Upper lobe of right lung (tissue), 1 donor: ENCODE results near the gene SLC35F6. TPM values are rescaled to one million over a fixed set of nuclear protein-coding genes. Genes with fewer than 3 reads are reported as not detected.

Source experiments
- ATAC-seq: fragments of 200-7000 bp; cut with Tn5 transposase; one replicate; pipeline ENCODE4 v1.9.1; 2020; ENCODE audit warnings: mild to moderate bottlenecking, moderate library complexity
- DNase-seq: peaks from one replicate; pipeline ENCODE4 v3.0.0-alpha.2; 2020
- H3K27ac ChIP-seq: fragments of 200-600 bp; one replicate; pipeline ENCODE4 v1.8.0; 2022
- H3K27me3 ChIP-seq: fragments of 200-600 bp; one replicate; pipeline ENCODE4 v1.8.0; 2022; ENCODE audit warnings: mild to moderate bottlenecking
- H3K36me3 ChIP-seq: fragments of 200-600 bp; one replicate; pipeline ENCODE4 v1.8.0; 2022
- H3K4me1 ChIP-seq: fragments of 200-600 bp; one replicate; pipeline ENCODE4 v1.8.0; 2022
- H3K4me3 ChIP-seq: fragments of 200-600 bp; one replicate; pipeline ENCODE4 v1.8.0; 2022; ENCODE audit warnings: mild to moderate bottlenecking
- H3K9me3 ChIP-seq: fragments of 200-600 bp; one replicate; pipeline ENCODE4 v1.8.0; 2022
- intact Hi-C: fragments of 100-400 bp; cut with DNase I; formaldehyde crosslinking; loops from one replicate; pipeline ENCODE4 v1.11.0; 2022
- total RNA-seq: library from RNA; stranded (reverse); fragmentation: NEBNext Ultra II Directional; extraction: Animal tissue kit (Norgen Biotek cat#: 25700); gene quantifications from one replicate; pipeline ENCODE4 v1.2.1, GENCODE V29; 2021
- TF ChIP-seq, protein P1 (sequence below): fragments of 200-600 bp; IDR thresholded peaks from one replicate; pipeline ENCODE4 v1.8.0; 2022; ENCODE audit warnings: antibody characterized with exemption
- donor health status: DM: no; HTN: yes; CAD: no; lungs with severe emphysema.

SLC35F6 gene
- total RNA-seq, 1 donor from 2014 or later, result 42.2 TPM

DNA sequence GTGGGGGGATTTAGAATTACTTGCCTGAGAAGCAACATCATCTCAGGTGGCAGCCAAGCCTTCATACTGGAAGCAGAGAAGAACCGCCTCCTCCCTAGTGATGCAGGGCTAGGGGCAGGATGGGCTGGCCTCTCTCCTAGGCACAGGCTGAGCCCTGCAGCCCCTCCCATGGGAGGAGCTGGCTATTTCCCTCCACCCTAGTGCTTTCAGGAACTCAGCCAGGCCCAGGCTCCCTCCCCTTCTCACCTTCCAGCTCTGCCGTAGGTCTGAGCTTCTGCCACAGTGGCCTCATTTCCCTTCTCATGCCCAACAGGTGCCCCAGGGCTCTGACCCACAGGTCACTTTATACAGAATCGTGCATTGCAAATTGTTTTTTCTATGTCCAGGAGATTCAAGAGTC is 52.8 kb downstream of the SLC35F6 start:
- no peaks in the 10 kb centered on the region for H3K4me1 ChIP-seq
- no peaks in the 10 kb centered on the region for H3K36me3 ChIP-seq
- H3K27ac ChIP-seq, result no peak overlapping the region
- H3K9me3 ChIP-seq, result no peaks in the 10 kb centered on the region
- intact Hi-C loops, result no loop called here
- no peak overlapping the region for H3K4me3 ChIP-seq
- no peak for DNase-seq
- peak; percentile 41 for ATAC-seq
- H3K27me3 ChIP-seq, result no peaks in the 10 kb centered on the region
- TF ChIP-seq, protein P1, sequence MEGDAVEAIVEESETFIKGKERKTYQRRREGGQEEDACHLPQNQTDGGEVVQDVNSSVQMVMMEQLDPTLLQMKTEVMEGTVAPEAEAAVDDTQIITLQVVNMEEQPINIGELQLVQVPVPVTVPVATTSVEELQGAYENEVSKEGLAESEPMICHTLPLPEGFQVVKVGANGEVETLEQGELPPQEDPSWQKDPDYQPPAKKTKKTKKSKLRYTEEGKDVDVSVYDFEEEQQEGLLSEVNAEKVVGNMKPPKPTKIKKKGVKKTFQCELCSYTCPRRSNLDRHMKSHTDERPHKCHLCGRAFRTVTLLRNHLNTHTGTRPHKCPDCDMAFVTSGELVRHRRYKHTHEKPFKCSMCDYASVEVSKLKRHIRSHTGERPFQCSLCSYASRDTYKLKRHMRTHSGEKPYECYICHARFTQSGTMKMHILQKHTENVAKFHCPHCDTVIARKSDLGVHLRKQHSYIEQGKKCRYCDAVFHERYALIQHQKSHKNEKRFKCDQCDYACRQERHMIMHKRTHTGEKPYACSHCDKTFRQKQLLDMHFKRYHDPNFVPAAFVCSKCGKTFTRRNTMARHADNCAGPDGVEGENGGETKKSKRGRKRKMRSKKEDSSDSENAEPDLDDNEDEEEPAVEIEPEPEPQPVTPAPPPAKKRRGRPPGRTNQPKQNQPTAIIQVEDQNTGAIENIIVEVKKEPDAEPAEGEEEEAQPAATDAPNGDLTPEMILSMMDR, result no peak

DNA sequence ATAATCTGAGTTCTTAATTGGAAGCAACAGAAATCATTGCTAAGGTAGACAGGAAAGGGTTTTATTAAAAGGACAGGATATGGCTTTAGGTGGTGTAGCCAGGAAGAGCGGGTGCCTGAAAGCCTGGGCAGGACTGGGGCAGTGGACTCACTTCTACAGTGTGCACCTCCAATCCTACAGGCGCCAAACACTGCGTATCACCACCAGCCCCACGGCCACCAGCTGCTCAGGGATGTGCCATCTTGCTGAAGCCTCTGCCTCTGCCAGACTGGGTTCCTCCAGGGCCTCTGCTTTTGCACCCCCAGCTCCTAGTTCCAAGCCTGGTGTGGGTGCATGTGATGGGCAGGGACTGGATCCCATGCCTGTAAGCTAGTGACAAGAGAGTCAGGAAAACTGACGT is 54.2 kb downstream of the SLC35F6 start:
- Histone ChIP-seq H3K27me3 (no peaks in the 10 kb centered on the region), H3K4me1 (no peaks in the 10 kb centered on the region), H3K27ac (no peak overlapping the region), H3K4me3 (no peak overlapping the region), H3K9me3 (no peaks in the 10 kb centered on the region), H3K36me3 (no peaks in the 10 kb centered on the region)
- ATAC-seq, result peak; percentile 15
- DNase-seq, result no peak
- intact Hi-C loops, result no loop called here
- TF ChIP-seq, protein P1, result no peak

DNA sequence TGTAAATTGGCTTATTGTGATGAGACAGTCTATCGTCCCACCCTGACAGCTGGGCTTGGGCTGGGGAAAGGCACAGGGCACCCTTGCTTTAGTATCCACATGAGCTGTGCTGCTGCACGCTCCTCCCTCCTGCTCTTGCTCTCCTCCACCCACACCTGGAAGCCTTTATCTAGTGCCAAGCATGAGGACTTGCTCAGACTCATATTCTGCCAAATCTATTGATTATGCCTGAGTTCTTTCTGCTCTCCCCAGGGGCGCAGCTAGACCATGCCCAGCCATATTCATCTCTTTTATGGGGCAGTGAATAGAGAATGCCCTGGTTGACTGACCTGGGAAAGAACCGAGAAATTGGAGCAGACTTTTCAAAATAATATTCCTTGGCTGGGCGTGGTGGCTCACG is 54.9 kb downstream of the SLC35F6 start:
- TF ChIP-seq, protein P1, result no peak
- no peaks in the 10 kb centered on the region for H3K4me1 ChIP-seq
- H3K27ac ChIP-seq, result no peak overlapping the region
- DNase-seq, result no peak
- intact Hi-C loops, result no loop called here
- no peaks in the 10 kb centered on the region for H3K36me3 ChIP-seq
- ATAC-seq, result no peak
- no peaks in the 10 kb centered on the region for H3K27me3 ChIP-seq
- H3K9me3 ChIP-seq, result no peaks in the 10 kb centered on the region
- H3K4me3 ChIP-seq, result no peak overlapping the region

DNA sequence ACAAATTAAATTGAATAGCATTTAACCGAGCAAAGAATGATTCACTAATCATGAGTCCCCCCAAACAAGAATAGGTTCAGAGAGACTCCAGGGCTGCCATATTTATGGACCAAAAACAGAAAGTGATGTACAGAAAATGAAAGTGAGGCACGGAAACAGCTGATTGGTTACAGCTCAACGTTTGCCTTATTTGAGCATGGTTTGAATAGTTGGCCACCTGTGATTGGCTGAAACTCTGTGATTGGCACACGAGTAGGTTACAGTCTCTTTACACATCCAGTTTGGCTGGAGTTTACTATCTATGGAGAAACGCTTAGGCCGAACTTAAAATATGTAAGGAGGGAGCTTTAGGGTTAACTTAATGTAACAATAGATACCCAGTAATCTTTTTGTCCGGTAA is 56.8 kb downstream of the SLC35F6 start:
- no peak for DNase-seq
- ATAC-seq, result no peak
- Histone ChIP-seq H3K4me1 (no peaks in the 10 kb centered on the region), H3K27me3 (no peaks in the 10 kb centered on the region), H3K4me3 (no peak overlapping the region), H3K27ac (no peak overlapping the region), H3K36me3 (no peaks in the 10 kb centered on the region), H3K9me3 (no peaks in the 10 kb centered on the region)
- intact Hi-C loops, result no loop called here
- TF ChIP-seq, protein P1, result no peak

DNA sequence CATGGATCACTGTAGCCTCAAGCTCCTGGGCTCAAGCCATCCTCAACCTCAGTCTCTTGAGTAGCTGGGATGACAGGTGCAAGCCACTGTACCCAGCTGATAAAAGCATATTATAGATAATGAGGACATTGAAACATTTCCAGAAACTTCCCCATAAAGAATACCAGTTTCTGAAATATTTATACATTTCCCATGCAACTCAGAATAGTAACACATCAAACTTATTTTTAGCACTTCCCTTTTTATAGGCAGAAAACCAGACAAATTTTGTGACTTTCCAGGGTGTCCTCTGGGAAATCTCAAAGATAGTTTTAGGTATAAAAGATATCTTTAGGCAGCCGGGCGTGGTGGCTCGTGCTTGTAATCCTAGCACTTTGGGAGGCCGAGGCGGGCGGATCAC is 58.8 kb downstream of the SLC35F6 start:
- Histone ChIP-seq H3K27me3 (no peaks in the 10 kb centered on the region), H3K9me3 (no peaks in the 10 kb centered on the region), H3K27ac (no peak overlapping the region), H3K4me1 (no peaks in the 10 kb centered on the region), H3K4me3 (no peak overlapping the region), H3K36me3 (no peaks in the 10 kb centered on the region)
- DNase-seq (no peak), ATAC-seq (no peak)
- intact Hi-C loops, result no loop called here
- TF ChIP-seq, protein P1, result no peak

Other genes with a start within 250 kb of the SLC35F6 start
- not detected for gene CIB4, start 122.9 kb upstream of the SLC35F6 start, total RNA-seq
- gene KCNK3, start 71.6 kb upstream of the SLC35F6 start, total RNA-seq, result 25.4 TPM
- 0.78 TPM for gene CENPA, start 21.8 kb downstream of the SLC35F6 start, total RNA-seq
- not detected for gene DPYSL5, start 83.8 kb downstream of the SLC35F6 start, total RNA-seq
- 23.0 TPM for gene MAPRE3, start 206.4 kb downstream of the SLC35F6 start, total RNA-seq